22Rv1 (cell line): ENCODE data around the gene DYRK1B.
"Not testable (repeated sequence)": the region's sequence is repeated elsewhere in the genome, so short reads cannot be mapped to it uniquely, and the experiment has no call there.

Source experiments
- H3K27ac ChIP-seq: fragments of 450-650 bp; 2 replicates; pipeline ENCODE4 v1.5.1; 2017
- ZFX ChIP-seq: fragments of 450-650 bp; IDR thresholded peaks from 2 replicates; pipeline ENCODE4 v1.6.1; 2017; ENCODE audit warnings: antibody characterized with exemption, borderline replicate concordance
- TF ChIP-seq, protein P1 (sequence below): fragments of 450-650 bp; IDR thresholded peaks from 2 replicates; pipeline ENCODE4 v1.5.1; 2017; ENCODE audit warnings: mild to moderate bottlenecking

DYRK1B gene

DNA sequence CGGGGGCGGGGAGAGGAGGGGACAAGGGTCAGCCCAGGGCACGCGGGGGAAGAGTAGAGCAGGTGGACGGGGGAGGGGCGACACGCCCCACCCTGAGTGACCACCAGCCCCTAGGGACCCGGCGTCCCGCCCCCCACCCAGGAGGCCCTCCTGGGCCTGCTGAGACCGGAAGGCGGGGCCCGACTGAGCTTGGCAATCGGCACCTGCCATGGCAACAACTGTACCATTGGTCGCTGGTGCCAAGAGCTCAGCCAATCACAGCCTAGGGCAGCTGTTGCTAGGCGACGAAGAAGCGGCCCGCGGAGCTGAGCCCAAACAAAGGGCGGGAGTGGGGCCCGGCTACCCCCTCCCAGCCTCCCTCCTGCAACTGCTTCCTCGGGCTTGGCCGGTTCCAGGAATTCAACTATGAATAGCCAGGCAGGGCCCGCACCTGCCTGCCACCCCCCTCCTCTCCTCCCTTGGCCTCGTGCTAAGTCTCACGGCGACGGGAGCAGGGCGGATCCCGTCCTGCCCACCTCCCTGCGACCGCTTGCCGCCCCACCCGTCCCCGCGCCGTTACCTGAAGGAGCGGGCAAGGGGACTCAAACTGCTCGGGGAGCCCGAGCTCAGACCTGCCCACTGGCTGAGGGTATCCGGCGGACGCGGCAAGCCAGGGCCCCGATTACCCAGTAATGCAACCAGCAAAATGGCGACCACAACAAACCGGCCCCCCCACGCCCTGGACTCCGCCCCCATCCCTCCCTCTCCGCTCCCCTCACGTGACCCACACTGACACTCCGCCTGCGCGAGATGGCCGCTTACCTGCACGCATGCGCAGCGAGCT lies at the start of gene DYRK1B:
DYRK1B (minus strand) TSS at position 699 of the 823 bp plus-strand sequence. CDS start 2,295 bp downstream, outside the sequence.
- H3K27ac ChIP-seq, result peak within 1 kb of the TSS; percentile 71
- TF ChIP-seq ZFX, result no peak
- TF ChIP-seq, protein P1, sequence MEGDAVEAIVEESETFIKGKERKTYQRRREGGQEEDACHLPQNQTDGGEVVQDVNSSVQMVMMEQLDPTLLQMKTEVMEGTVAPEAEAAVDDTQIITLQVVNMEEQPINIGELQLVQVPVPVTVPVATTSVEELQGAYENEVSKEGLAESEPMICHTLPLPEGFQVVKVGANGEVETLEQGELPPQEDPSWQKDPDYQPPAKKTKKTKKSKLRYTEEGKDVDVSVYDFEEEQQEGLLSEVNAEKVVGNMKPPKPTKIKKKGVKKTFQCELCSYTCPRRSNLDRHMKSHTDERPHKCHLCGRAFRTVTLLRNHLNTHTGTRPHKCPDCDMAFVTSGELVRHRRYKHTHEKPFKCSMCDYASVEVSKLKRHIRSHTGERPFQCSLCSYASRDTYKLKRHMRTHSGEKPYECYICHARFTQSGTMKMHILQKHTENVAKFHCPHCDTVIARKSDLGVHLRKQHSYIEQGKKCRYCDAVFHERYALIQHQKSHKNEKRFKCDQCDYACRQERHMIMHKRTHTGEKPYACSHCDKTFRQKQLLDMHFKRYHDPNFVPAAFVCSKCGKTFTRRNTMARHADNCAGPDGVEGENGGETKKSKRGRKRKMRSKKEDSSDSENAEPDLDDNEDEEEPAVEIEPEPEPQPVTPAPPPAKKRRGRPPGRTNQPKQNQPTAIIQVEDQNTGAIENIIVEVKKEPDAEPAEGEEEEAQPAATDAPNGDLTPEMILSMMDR, result no peak

DNA sequence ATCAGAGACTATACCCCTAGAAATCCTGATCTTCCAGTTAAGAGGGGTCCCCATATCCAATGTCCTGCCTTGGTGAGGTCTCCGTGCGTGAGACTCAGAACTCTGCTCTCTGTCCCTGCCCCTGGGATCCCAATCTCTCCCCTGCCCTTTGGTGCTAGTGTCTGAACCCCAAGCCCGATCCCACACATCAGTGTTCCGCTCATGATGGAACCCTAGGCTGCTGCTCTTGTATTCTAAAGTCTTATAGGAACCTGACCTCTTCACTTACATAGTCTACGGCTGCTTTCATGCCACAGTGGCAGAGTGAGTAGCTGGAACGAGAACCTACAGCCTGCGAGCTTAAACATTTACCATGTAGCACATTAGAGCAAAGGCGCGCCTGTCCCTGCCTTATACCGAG lies 48.7 kb upstream of the DYRK1B start:
- not testable (repeated sequence) for H3K27ac ChIP-seq

DNA sequence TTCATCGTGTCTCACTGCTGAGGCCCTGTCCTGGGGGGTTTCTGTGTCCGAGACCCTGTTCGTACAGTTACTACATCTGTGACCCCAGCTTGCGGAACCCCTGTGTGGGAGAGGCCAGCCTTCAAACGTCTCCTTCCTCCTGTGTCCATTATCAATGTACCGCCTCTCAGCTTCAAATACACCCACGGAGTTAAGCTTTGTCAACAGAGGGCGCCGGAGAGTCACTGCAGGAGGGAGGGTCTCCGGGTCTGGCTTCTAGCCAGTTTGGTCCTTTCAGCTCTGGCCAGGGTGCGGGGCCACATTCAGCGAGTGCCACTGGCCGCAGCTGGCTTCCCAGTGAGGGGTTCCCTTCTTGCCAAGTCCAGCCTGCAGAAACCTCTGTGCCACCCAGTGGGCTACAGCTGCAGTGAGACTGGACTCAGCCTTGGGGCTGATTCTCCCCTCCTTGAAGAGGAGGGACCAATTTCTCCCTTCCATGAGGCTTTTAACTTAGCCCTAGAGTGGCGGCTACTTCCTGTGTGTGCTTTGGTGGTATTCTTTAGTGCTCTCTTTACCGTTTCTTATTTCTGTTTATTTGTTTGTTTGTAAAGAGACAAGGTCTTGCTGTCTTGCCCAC lies 47.6 kb upstream of the DYRK1B start:
- H3K27ac ChIP-seq, result not testable (repeated sequence)

DNA sequence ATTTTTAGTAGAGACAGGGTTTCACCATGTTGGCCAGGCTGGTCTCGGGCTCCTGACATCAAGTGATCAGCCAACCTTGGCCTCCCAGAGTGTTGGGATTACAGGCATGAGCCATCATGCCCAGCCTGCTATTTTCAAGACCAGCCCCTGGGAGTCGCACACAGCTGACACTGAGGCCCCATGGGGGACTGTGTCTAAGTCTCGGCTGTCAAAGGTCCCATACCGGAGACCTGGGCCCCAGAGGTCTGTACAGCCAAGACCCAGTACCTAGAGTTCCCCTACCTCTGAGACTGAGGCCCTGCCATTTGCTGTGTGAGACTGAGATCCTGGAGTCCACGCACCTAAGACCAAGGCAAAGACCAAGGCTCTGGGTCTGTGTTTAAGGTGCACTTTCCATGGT lies 46.3 kb upstream of the DYRK1B start:
- not testable (repeated sequence) for H3K27ac ChIP-seq

DNA sequence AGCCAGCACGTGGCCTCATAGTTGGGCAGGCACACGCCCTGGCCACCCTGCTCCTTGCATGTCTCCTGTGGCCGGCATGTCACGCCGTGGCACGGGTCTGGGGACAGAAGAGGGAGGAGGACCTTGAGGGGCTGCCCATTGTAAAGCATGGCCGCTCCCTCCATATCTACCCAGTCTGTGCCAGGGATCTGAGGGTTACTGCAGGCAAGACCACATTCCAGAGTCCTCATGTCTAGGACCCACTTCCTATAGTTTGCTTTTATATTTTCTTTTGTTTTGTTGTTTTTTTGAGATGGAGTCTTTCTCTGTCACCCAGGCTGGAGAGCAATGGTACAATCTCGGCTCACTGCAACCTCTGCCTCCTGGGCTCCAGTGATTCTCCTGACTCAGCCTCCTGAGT lies 45.8 kb upstream of the DYRK1B start:
- H3K27ac ChIP-seq, result not testable (repeated sequence)

DNA sequence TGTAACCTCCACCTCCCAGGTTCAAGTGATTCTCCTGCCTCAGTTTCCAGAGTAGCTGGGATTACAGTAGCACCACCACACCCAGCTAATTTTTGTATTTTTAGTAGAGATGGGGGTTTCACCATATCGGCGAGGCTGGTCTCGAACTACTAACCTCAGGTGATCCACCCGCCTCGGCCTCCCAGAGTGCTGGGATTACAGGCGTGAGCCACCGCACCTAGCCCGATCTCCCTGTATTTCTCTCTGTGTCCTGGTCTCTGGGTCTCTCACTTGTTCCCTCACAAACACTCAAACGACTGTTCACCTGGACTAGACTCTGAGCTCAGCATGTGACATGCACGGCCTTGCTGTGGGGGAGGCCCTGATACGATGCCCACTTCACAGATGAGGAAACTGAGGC lies 44.9 kb upstream of the DYRK1B start:
- 0 out of 2 replicates have a peak overlapping the region, but pooled peaks have one; percentile 9 for H3K27ac ChIP-seq

DNA sequence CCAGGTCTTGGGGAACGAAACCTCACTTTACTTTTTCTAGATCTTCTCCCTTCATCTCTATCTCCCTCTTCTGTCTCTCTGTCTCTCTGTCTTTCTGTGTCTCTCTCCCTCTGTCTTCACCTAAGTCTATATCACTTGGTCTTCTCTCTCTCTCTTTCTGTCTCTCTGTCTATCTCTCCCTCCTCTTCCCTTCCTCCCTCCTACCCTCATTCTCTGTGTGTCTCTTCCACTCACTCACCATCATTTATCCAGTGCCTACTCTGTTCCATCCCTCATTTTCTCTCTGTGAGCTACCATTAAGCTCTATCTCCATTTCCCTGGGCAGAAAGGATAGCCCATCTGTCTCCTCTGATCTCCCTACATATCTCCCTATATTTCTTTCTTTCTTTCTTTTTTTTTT lies 44.4 kb upstream of the DYRK1B start:
- 0 out of 2 replicates have a peak overlapping the region, but pooled peaks have one; percentile 9 for H3K27ac ChIP-seq
- TF ChIP-seq, protein P1, result no peak
- no peak for TF ChIP-seq ZFX

DNA sequence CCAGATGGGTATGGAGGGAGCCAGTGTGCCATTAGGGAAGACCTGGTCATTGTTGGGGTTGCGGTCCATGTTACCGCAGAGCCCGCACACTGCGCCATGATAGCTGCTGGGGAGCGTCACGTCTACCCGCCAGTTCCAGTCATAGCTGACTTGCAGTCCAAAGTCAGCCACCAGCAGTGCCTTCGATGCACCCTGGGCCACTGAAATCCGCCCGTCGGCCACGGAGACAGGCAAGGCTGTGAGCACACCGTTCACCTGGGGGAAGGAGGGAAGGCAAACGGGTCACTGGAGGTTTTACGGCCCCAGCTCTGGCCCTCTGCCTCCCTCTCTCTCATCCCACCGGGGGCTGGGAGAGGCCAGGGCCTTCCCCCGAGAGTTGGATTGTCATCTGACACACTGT lies 44.0 kb upstream of the DYRK1B start:
- not testable (repeated sequence) for H3K27ac ChIP-seq

DNA sequence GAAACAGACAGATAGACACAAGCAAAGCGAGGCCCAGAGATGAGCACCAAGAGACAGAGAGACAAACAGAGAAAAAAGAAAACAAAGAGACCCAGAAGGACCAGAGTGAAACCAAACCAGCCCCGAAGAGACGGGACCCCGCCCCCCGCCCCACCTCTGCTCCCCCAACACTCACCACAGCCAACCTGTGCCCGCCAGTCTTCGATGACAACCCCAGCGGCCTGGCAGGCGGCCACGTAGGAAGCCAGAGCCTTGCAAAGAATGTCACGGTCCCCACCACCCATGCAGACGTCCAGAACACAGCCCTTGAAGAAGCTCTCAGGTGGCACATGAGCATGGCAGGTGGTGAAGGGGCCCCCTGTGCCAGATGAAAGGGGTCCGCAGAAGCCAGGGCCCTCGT lies 43.5 kb upstream of the DYRK1B start:
- not testable (repeated sequence) for H3K27ac ChIP-seq

DNA sequence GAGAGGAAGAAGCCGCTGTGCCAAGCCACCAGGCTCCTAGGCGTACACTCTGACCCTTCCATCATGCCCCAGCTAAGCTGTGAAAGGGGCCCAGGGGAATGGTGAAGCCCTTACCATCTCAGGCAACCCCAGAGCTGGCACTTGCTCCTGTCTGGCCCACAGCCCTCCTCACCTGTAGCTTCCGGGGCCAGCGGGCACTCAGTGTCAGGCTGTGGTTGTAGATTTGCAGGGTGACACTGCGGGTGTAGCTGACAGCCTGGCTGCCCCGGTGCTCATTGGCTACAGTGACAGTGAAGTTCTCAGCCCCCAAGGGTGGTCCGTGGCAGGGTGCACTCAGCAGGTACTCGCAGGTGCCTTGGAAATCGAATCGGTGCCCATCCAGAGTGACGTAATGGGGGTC lies 42.5 kb upstream of the DYRK1B start:
- not testable (repeated sequence) for H3K27ac ChIP-seq

DNA sequence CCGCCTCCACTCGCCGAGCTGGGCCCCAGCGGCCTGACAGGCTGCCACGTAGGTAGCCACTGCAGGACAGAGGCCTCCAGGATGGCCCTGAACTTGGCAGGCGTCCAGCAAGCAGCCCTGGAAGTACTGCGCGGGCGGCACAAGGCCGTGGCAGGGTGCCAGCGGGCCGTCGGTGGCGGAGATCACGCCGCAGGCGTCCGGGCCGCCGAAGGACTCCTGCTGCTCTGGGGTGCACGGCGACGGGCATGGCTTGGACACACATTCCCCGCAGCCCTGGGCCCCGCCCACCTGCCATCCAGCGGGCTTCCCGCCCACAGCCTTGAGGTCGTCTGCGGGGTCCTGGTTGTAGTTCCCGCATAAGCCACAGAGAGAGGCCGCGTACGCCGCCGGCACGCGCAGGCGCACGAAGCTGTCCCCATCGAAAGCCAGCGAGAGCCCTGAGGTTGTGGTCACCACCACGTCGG lies 41.5 kb upstream of the DYRK1B start:
- not testable (repeated sequence) for H3K27ac ChIP-seq

DNA sequence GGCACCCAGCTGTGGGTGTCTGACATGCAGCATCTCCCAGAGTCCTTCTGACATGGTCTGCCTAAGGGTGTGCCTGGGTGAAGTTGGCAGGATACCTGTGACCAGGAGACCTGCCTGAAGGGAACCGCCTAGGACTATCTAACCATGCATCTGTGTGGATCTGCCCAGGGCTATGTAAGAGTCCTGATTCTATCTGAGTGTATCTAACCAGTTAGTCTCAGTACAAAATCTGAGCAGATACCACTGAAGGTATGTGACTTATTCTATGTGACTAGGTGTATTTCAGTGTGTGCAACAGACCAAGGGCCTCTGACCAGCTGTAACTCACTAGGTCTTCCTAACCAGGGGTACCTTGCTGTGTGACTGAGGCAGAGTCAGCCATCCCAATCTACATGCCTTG lies 40.4 kb upstream of the DYRK1B start:
- no peak for TF ChIP-seq ZFX
- TF ChIP-seq, protein P1, result no peak
- H3K27ac ChIP-seq, result no peak overlapping the region
